Glutamatergic neuron (in vitro differentiated cells): Measurements from ENCODE around the gene TOM1L2. TPM values are rescaled to one million over a fixed set of nuclear protein-coding genes. Genes with fewer than 3 reads are reported as not detected.

Source experiments
- DNase-seq: peaks from one replicate; pipeline ENCODE4 v3.0.0; 2022
- H3K27ac Mint-ChIP-seq: one replicate; pipeline ENCODE4 v1.8.0; 2020; ENCODE audit warnings: mild to moderate bottlenecking, mixed read lengths, inconsistent platforms; ENCODE audit not compliant: unreplicated experiment
- H3K27me3 Mint-ChIP-seq: one replicate; pipeline ENCODE4 v1.8.0; 2020; ENCODE audit warnings: mild to moderate bottlenecking, moderate library complexity, mixed read lengths, inconsistent platforms; ENCODE audit not compliant: unreplicated experiment
- H3K36me3 Mint-ChIP-seq: one replicate; pipeline ENCODE4 v1.8.0; 2020; ENCODE audit warnings: mild to moderate bottlenecking, mixed read lengths, inconsistent platforms; ENCODE audit not compliant: unreplicated experiment
- H3K4me1 Mint-ChIP-seq: one replicate; pipeline ENCODE4 v1.8.0; 2020; ENCODE audit warnings: mild to moderate bottlenecking, low read depth, mixed read lengths, inconsistent platforms; ENCODE audit not compliant: unreplicated experiment
- H3K4me3 Mint-ChIP-seq: one replicate; pipeline ENCODE4 v1.8.0; 2020; ENCODE audit warnings: mild to moderate bottlenecking, mixed read lengths, inconsistent platforms; ENCODE audit not compliant: unreplicated experiment
- H3K9me3 Mint-ChIP-seq: one replicate; pipeline ENCODE4 v1.8.0; 2020; ENCODE audit warnings: mild to moderate bottlenecking, moderate library complexity, mixed read lengths, inconsistent platforms; ENCODE audit not compliant: unreplicated experiment
- CTCF ChIP-seq: fragments of 200-600 bp; sonication (generic); IDR thresholded peaks from one replicate; pipeline ENCODE4 v1.5.0; 2021; ENCODE audit not compliant: partially characterized antibody, unreplicated experiment
- total RNA-seq: library from RNA; stranded (reverse); fragmentation: NEBNext Ultra II Directional; extraction: Animal tissue kit (Norgen Biotek cat#: 25700); gene quantifications from one replicate; pipeline ENCODE4 v1.2.1, GENCODE V29; 2021; ENCODE audit not compliant: unreplicated experiment

TOM1L2 gene
- total RNA-seq, 1 donor from 2014 or later, result 62.8 TPM

- DNase-seq, result no peak
- H3K9me3 Mint-ChIP-seq, result peaks cover 3% of the 10 kb centered on the region
- H3K27ac Mint-ChIP-seq, result no peak overlapping the region
- no peak for TF ChIP-seq CTCF
- peaks cover 5% of the 10 kb centered on the region for H3K36me3 Mint-ChIP-seq
- peaks cover 16% of the 10 kb centered on the region for H3K4me1 Mint-ChIP-seq
- no peak overlapping the region for H3K4me3 Mint-ChIP-seq
- H3K27me3 Mint-ChIP-seq, result peaks cover 5% of the 10 kb centered on the region
Observed at GRCh38 chr17:17897442-17897841, 74.8 kb downstream of the TOM1L2 start.

- H3K36me3 Mint-ChIP-seq, result peaks cover 5% of the 10 kb centered on the region
- no peak overlapping the region for H3K4me3 Mint-ChIP-seq
- no peak for TF ChIP-seq CTCF
- no peak overlapping the region for H3K27ac Mint-ChIP-seq
- H3K27me3 Mint-ChIP-seq, result peaks cover 5% of the 10 kb centered on the region
- H3K9me3 Mint-ChIP-seq, result peaks cover 3% of the 10 kb centered on the region
- no peak for DNase-seq
- peaks cover 18% of the 10 kb centered on the region for H3K4me1 Mint-ChIP-seq
Observed at GRCh38 chr17:17896746-17897145, 75.5 kb downstream of the TOM1L2 start.

- no peak for TF ChIP-seq CTCF
- H3K27ac Mint-ChIP-seq, result peak overlapping the region; percentile 70
- peaks cover 5% of the 10 kb centered on the region for H3K27me3 Mint-ChIP-seq
- H3K36me3 Mint-ChIP-seq, result peaks cover 5% of the 10 kb centered on the region
- peaks cover 24% of the 10 kb centered on the region for H3K4me1 Mint-ChIP-seq
- H3K4me3 Mint-ChIP-seq, result no peak overlapping the region
- DNase-seq, result no peak
- peaks cover 5% of the 10 kb centered on the region for H3K9me3 Mint-ChIP-seq
Observed at GRCh38 chr17:17893801-17894644, 78.2 kb downstream of the TOM1L2 start.

GRCh38 chr17:17892731-17893130, 79.5 kb downstream of the TOM1L2 start:
- no peak for DNase-seq
- no peak overlapping the region for H3K27ac Mint-ChIP-seq
- peaks cover 7% of the 10 kb centered on the region for H3K27me3 Mint-ChIP-seq

More at GRCh38 chr17:17892731-17893130, 79.5 kb downstream of the TOM1L2 start:
- Mint-ChIP-seq H3K4me1 (peaks cover 32% of the 10 kb centered on the region), H3K36me3 (peaks cover 5% of the 10 kb centered on the region), H3K9me3 (peaks cover 5% of the 10 kb centered on the region), H3K4me3 (peak overlapping the region; percentile 57)
- no peak for TF ChIP-seq CTCF
